Panc1 (cell line): Measurements from ENCODE around the gene TAAR6. TPM values are rescaled to one million over a fixed set of nuclear protein-coding genes. Genes with fewer than 3 reads are reported as not detected.

ENCODE experiments used
- ATAC-seq: fragments of 200-7000 bp; cut with Tn5 transposase; 2 replicates; pipeline ENCODE4 v1.9.1; 2020; ENCODE audit warnings: mild to moderate bottlenecking, moderate library complexity
- BruUV-seq: library from RNA; stranded (reverse); fragments of 400-500 nt; replicated peaks from 2 replicates; lab custom pipeline; 2021; lab: Mats Ljungman, UMichigan
- CTCF ChIA-PET: fragments of 300-600 bp; sonication (Branson Sonifier 250); formaldehyde crosslinking; loops from one replicate; lab custom pipeline; 2022; ENCODE audit warnings: antibody characterized with exemption; lab: Charles Lee
- POLR2A ChIA-PET: fragments of 300-600 bp; sonication (Branson Sonifier 250); formaldehyde crosslinking; loops from one replicate; lab custom pipeline; 2022; ENCODE audit warnings: antibody characterized with exemption; lab: Charles Lee
- DNase-seq: peaks from one replicate; pipeline ENCODE4 v3.0.0-alpha.2; 2010; ENCODE audit warnings: low read depth, low spot score
- H3K27ac ChIP-seq: 2 replicates; pipeline ENCODE4 v1.5.1; 2011; ENCODE audit warnings: mild to moderate bottlenecking, low read length, inconsistent platforms
- H3K27me3 ChIP-seq: fragments of 200-500 bp; sonication (Bioruptor generic); 2 replicates; pipeline ENCODE4 v1.6.0; 2014; ENCODE audit warnings: low read length, inconsistent platforms; ENCODE audit not compliant: control insufficient read depth, insufficient read depth
- H3K36me3 ChIP-seq: fragments of 200-500 bp; sonication (Bioruptor generic); 2 replicates; pipeline ENCODE4 v1.5.1; 2014; ENCODE audit warnings: inconsistent platforms, mild to moderate bottlenecking, low read length, moderate library complexity; ENCODE audit not compliant: control insufficient read depth, insufficient read depth
- H3K4me1 ChIP-seq: 2 replicates; pipeline ENCODE4 v1.5.1; 2011; ENCODE audit warnings: inconsistent platforms, mild to moderate bottlenecking, low read length, moderate library complexity; ENCODE audit not compliant: control insufficient read depth, insufficient read depth
- H3K4me3 ChIP-seq, 2 experiments: 2 replicates each; pipeline ENCODE4 v1.5.1; 2011 to 2012; ENCODE audit warnings: low read depth in 2 of 2, low read length in 2 of 2, mild to moderate bottlenecking in 2 of 2, inconsistent platforms in 1 of 2, moderate library complexity in 1 of 2
- H3K9me3 ChIP-seq: fragments of 200-500 bp; sonication (Bioruptor generic); 2 replicates; pipeline ENCODE4 v1.5.1; 2014; ENCODE audit warnings: low read depth, mild to moderate bottlenecking, inconsistent platforms, low read length, moderate library complexity; ENCODE audit not compliant: control insufficient read depth, insufficient read depth
- POLR2AphosphoS5 ChIP-seq: IDR thresholded peaks from 2 replicates; pipeline ENCODE4 v1.6.1; 2012; ENCODE audit warnings: mild to moderate bottlenecking, low read depth, low read length, moderate library complexity
- SIN3A ChIP-seq: IDR thresholded peaks from 2 replicates; pipeline ENCODE4 v1.6.1; 2012; ENCODE audit warnings: low read depth, mild to moderate bottlenecking, low read length, moderate library complexity, borderline replicate concordance; ENCODE audit not compliant: insufficient read depth
- TCF7L2 ChIP-seq: IDR thresholded peaks from 2 replicates; pipeline ENCODE4 v1.6.1; 2011; ENCODE audit warnings: mild to moderate bottlenecking, low read depth, low read length, inconsistent platforms
- in situ Hi-C: cut with HindIII; loops from 2 replicates; pipeline ENCODE4 v1.10.0; 2016; ENCODE audit warnings: low sequenced_read_pairs, low pct_unique_long_range_greater_than_20kb
- intact Hi-C: fragments of 100-400 bp; cut with micrococcal nuclease; formaldehyde crosslinking; loops from one replicate; pipeline ENCODE4 v1.10.0; 2022; ENCODE audit not compliant: unreplicated experiment
- total RNA-seq: library from RNA; stranded (reverse); gene quantifications from one replicate; pipeline ENCODE4 v1.2.1, GENCODE V29; 2021; ENCODE audit not compliant: unreplicated experiment
- TF ChIP-seq, protein P1 (sequence below): fragments of 450-650 bp; IDR thresholded peaks from 2 replicates; pipeline ENCODE4 v1.5.1; 2017; ENCODE audit warnings: mild to moderate bottlenecking
- TF ChIP-seq, protein P2 (sequence below), 2 experiments: IDR thresholded peaks; 2 replicates each; pipeline ENCODE4 v1.6.1; 2011 to 2012; ENCODE audit warnings: low read depth in 2 of 2, control low read depth in 1 of 2, low read length in 1 of 2, mild to moderate bottlenecking in 1 of 2, moderate library complexity in 1 of 2; ENCODE audit not compliant: insufficient read depth in 1 of 2

The TAAR6 gene
- total RNA-seq, 1 experiment from 2014 or later, result not detected

DNA sequence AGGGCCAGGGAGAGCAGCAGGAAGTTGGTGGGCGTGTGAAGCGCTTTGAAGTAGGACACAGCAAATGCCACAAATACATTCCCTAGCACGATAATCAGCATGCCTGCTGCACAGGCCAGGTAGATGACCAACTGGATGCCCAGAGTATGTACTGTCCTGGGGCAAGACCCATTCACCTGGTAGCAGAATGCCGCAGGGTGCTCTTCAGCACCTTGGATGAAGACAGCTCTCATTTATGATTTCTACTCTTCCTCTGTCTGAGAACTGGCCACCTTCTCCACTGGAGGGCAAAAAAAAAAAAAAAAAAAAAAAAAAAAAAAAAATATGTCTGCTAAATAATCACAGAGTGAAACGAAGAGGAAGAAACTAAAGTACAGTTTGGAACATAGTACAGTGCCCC, 19.3 kb downstream of the TAAR6 start, which contains the start of gene TAAR5:
TSS of gene TAAR5 (minus strand) at position 288 of the 400 bp plus-strand sequence. CDS start at position 233, 55 bp downstream.
- POLR2A ChIA-PET, result no interaction called here
- TF ChIP-seq, protein P1, sequence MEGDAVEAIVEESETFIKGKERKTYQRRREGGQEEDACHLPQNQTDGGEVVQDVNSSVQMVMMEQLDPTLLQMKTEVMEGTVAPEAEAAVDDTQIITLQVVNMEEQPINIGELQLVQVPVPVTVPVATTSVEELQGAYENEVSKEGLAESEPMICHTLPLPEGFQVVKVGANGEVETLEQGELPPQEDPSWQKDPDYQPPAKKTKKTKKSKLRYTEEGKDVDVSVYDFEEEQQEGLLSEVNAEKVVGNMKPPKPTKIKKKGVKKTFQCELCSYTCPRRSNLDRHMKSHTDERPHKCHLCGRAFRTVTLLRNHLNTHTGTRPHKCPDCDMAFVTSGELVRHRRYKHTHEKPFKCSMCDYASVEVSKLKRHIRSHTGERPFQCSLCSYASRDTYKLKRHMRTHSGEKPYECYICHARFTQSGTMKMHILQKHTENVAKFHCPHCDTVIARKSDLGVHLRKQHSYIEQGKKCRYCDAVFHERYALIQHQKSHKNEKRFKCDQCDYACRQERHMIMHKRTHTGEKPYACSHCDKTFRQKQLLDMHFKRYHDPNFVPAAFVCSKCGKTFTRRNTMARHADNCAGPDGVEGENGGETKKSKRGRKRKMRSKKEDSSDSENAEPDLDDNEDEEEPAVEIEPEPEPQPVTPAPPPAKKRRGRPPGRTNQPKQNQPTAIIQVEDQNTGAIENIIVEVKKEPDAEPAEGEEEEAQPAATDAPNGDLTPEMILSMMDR, result no peak
- TF ChIP-seq TCF7L2 (no peak), POLR2AphosphoS5 (no peak), SIN3A (no peak)
- TF ChIP-seq, protein P2, sequence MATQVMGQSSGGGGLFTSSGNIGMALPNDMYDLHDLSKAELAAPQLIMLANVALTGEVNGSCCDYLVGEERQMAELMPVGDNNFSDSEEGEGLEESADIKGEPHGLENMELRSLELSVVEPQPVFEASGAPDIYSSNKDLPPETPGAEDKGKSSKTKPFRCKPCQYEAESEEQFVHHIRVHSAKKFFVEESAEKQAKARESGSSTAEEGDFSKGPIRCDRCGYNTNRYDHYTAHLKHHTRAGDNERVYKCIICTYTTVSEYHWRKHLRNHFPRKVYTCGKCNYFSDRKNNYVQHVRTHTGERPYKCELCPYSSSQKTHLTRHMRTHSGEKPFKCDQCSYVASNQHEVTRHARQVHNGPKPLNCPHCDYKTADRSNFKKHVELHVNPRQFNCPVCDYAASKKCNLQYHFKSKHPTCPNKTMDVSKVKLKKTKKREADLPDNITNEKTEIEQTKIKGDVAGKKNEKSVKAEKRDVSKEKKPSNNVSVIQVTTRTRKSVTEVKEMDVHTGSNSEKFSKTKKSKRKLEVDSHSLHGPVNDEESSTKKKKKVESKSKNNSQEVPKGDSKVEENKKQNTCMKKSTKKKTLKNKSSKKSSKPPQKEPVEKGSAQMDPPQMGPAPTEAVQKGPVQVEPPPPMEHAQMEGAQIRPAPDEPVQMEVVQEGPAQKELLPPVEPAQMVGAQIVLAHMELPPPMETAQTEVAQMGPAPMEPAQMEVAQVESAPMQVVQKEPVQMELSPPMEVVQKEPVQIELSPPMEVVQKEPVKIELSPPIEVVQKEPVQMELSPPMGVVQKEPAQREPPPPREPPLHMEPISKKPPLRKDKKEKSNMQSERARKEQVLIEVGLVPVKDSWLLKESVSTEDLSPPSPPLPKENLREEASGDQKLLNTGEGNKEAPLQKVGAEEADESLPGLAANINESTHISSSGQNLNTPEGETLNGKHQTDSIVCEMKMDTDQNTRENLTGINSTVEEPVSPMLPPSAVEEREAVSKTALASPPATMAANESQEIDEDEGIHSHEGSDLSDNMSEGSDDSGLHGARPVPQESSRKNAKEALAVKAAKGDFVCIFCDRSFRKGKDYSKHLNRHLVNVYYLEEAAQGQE (IDR thresholded peaks at IDR 0.05; ENCODE audit: insufficient read depth in 1 of 2, low read depth in 2 of 2, low read length in 1 of 2), result no peak
- no peak within 1 kb of the TSS for H3K4me3 ChIP-seq

DNA sequence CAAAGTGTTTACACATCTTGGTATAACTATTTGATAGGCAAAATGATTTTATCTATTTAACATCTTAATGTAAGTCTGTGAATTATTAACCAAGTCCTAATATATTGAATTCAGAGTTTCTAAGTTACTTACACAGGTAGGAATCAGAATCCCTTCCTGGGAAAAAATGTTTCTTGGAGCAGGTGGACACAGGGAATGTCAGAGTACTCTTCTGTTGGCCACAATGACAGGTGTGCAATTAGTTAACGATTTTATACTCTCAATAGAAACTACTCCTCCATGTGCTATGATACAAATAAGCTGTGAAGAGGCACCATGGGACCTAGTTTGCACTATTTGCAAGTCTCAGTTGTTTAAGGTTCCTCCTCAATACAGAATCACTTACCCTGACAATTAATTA, 20.2 kb downstream of the TAAR6 start:
- ATAC-seq, result no peak
- CTCF ChIA-PET, result no interaction called here
- DNase-seq, result no peak
- POLR2A ChIA-PET, result no interaction called here
- Histone ChIP-seq H3K36me3 (no peaks in the 10 kb centered on the region), H3K27ac (no peak overlapping the region), H3K4me3 (no peak overlapping the region), H3K4me1 (no peaks in the 10 kb centered on the region), H3K27me3 (no peaks in the 10 kb centered on the region; the same call in 1 of the 2 replicates), H3K9me3 (no peaks in the 10 kb centered on the region)
- in situ Hi-C loops (no loop called here), intact Hi-C loops (no loop called here)
- BruUV-seq, result no TSS peak
- no peak for TF ChIP-seq POLR2AphosphoS5
- TF ChIP-seq, protein P1, result no peak
- no peak for TF ChIP-seq TCF7L2
- TF ChIP-seq SIN3A, result no peak
- TF ChIP-seq, protein P2 (IDR thresholded peaks at IDR 0.05; ENCODE audit: insufficient read depth in 1 of 2, low read depth in 2 of 2, low read length in 1 of 2), result no peak

More for the DNA sequence above, 19.3 kb downstream of the TAAR6 start, which contains the start of gene TAAR5:
- DNase-seq (no peak), ATAC-seq (no peak)
- no TSS peak for BruUV-seq
- Histone ChIP-seq H3K27me3 (no peaks in the 10 kb centered on the region; the same call in 1 of the 2 replicates), H3K9me3 (no peaks in the 10 kb centered on the region), H3K27ac (no peak within 1 kb of the TSS), H3K36me3 (no peaks in the 10 kb centered on the region), H3K4me1 (no peaks in the 10 kb centered on the region)
- CTCF ChIA-PET, result no interaction called here
- in situ Hi-C loops, result no loop called here
- intact Hi-C loops, result no loop called here
